Measurements from ENCODE around the gene TTLL8.
A peak's percentile ranks its signal among the peaks of the same experiment; 100 is the strongest.

The TTLL8 gene

GRCh38 chr22:49975543-49976389 lies 82.3 kb downstream of the TTLL8 start (continued):
- TF ChIP-seq TSHZ1 (tag by site-specific recombination; IDR thresholded peaks at IDR 0.05; ENCODE audit: borderline replicate concordance) (no peak), ZSCAN4 (tag by site-specific recombination; IDR thresholded peaks at IDR 0.05) (peak; percentile 91), ZFP69B (tag by site-specific recombination; IDR thresholded peaks at IDR 0.05) (peak; percentile 73), ZXDB (tag by site-specific recombination; IDR thresholded peaks at IDR 0.05) (no peak), ZNF248 (tag by site-specific recombination; IDR thresholded peaks at IDR 0.05) (no peak), ZNF548 (tag by site-specific recombination; IDR thresholded peaks at IDR 0.05) (peak; percentile 51; the same call in 1 of the 2 replicates), ZNF837 (tag by site-specific recombination; IDR thresholded peaks at IDR 0.05) (no peak), ZNF202 (tag by site-specific recombination; IDR thresholded peaks at IDR 0.05; ENCODE audit: borderline replicate concordance) (no peak), ZFP37 (tag by site-specific recombination; IDR thresholded peaks at IDR 0.05) (0 out of 2 replicates have a peak, but pooled peaks have one; percentile 37), SP3 (tag by site-specific recombination; IDR thresholded peaks at IDR 0.05) (no peak), KLF9 (tag by site-specific recombination; IDR thresholded peaks at IDR 0.05; ENCODE audit: low read depth) (peak; percentile 37; the same call in 1 of the 2 replicates), ZNF600 (tag by site-specific recombination; IDR thresholded peaks at IDR 0.05) (peak; percentile 95), ZNF658 (tag by site-specific recombination; IDR thresholded peaks at IDR 0.05) (peak; percentile 88), ZNF571 (tag by site-specific recombination; IDR thresholded peaks at IDR 0.05) (no peak), ZNF785 (tag by site-specific recombination; IDR thresholded peaks at IDR 0.05) (peak; percentile 91; the same call in 1 of the 2 replicates), ZBTB48 (tag by site-specific recombination; IDR thresholded peaks at IDR 0.05) (peak; percentile 90), ZNF280D (tag by site-specific recombination; IDR thresholded peaks at IDR 0.05) (no peak), ZNF692 (tag by site-specific recombination; IDR thresholded peaks at IDR 0.05) (no peak), ZNF155 (tag by site-specific recombination; IDR thresholded peaks at IDR 0.05) (peak; percentile 75), ZSCAN18 (tag by site-specific recombination; IDR thresholded peaks at IDR 0.05) (peak; percentile 55; the same call in 1 of the 2 replicates), ZNF184 (tag by site-specific recombination; IDR thresholded peaks at IDR 0.05) (no peak), ZNF140 (tag by site-specific recombination; IDR thresholded peaks at IDR 0.05) (no peak), ZNF473 (tag by site-specific recombination; IDR thresholded peaks at IDR 0.05) (no peak), ZBTB6 (tag by site-specific recombination; IDR thresholded peaks at IDR 0.05) (no peak), ZNF639 (tag by site-specific recombination; IDR thresholded peaks at IDR 0.05) (peak; percentile 91; the same call in 1 of the 2 replicates), SP2 (tag by site-specific recombination; IDR thresholded peaks at IDR 0.05) (peak; percentile 41), HOXC10 (CRISPR knock-in tag; IDR thresholded peaks at IDR 0.05) (no peak)

Data from HEK293 (cell line).